SK-N-SH (cell line): ENCODE results near the gene RCOR1.

Experiments used
- CTCF ChIP-seq: fragments of 200-600 bp; sonication (generic); IDR thresholded peaks from 2 replicates; pipeline ENCODE4 v1.6.1; 2017; ENCODE audit warnings: antibody characterized with exemption, mild to moderate bottlenecking, moderate library complexity
- POLR2AphosphoS5 ChIP-seq: IDR thresholded peaks from 2 replicates; pipeline ENCODE4 v1.6.1; 2012; ENCODE audit warnings: low read depth, low read length
- RCOR1 ChIP-seq: fragments of 150-350 bp; IDR thresholded peaks from 2 replicates; pipeline ENCODE4 v1.6.1; 2017; ENCODE audit warnings: antibody characterized with exemption, low read length
- SIN3A ChIP-seq: IDR thresholded peaks from 2 replicates; pipeline ENCODE4 v1.6.1; 2012; ENCODE audit warnings: low read depth, mild to moderate bottlenecking, low read length, moderate library complexity, borderline replicate concordance
- TAF1 ChIP-seq: IDR thresholded peaks from 2 replicates; pipeline ENCODE4 v1.6.1; 2012; ENCODE audit warnings: low read depth, mild to moderate bottlenecking, low read length, moderate library complexity, borderline replicate concordance

- no peak for TF ChIP-seq TAF1
- no peak for TF ChIP-seq RCOR1
- TF ChIP-seq SIN3A, result no peak
- TF ChIP-seq CTCF, result no peak
- no peak for TF ChIP-seq POLR2AphosphoS5
These were observed 33.3 kb downstream of the RCOR1 start for GRCh38 chr14:102625564-102626296.
